Natural killer cell (primary cell): ENCODE measurements around the gene KIF20A. TPM values are rescaled to one million over a fixed set of nuclear protein-coding genes. Genes with fewer than 3 reads are reported as not detected.
"Not testable (repeated sequence)": the region's sequence is repeated elsewhere in the genome, so short reads cannot be mapped to it uniquely, and the experiment has no call there.

Experiments used
- ATAC-seq, 3 donors: fragments of 150-1000 bp in 2 of 3; fragments of 200-7000 bp in 1 of 3; cut with Tn5 transposase; 1 replicate in 1 of 3; 2 replicates in 2 of 3; pipeline ENCODE4 v1.10.0; 2021; ENCODE audit warnings: mild to moderate bottlenecking in 2 of 3, moderate library complexity in 2 of 3
- DNase-seq, 2 donors: peaks; one replicate each; pipeline versions ENCODE4 v3.0.0 to v3.0.0-alpha.2; 2013 to 2021; ENCODE audit warnings: mixed read lengths in 1 of 2
- H3K27ac ChIP-seq: one replicate; pipeline ENCODE4 v1.5.1; 2013; ENCODE audit warnings: mild to moderate bottlenecking, low read length
- H3K27me3 ChIP-seq: one replicate; pipeline ENCODE4 v1.6.1; 2013; ENCODE audit warnings: low read length; ENCODE audit not compliant: control insufficient read depth, insufficient read depth
- H3K36me3 ChIP-seq: one replicate; pipeline ENCODE4 v1.6.1; 2013; ENCODE audit warnings: low read length; ENCODE audit not compliant: control insufficient read depth, insufficient read depth
- H3K4me1 ChIP-seq: one replicate; pipeline ENCODE4 v1.6.1; 2013; ENCODE audit warnings: low read length; ENCODE audit not compliant: control insufficient read depth, insufficient read depth
- H3K4me3 ChIP-seq: one replicate; pipeline ENCODE4 v1.5.1; 2013; ENCODE audit warnings: low read length
- H3K9me3 ChIP-seq: one replicate; pipeline ENCODE4 v1.6.1; 2013; ENCODE audit warnings: low read length; ENCODE audit not compliant: control insufficient read depth, insufficient read depth
- H3K27ac Mint-ChIP-seq, 2 donors: one replicate each; pipeline ENCODE4 v1.8.0; 2022; ENCODE audit warnings: mild to moderate bottlenecking in 2 of 2, mixed read lengths in 2 of 2, moderate library complexity in 1 of 2
- H3K27me3 Mint-ChIP-seq, 2 donors: one replicate each; pipeline ENCODE4 v1.8.0; 2022; ENCODE audit warnings: low read depth in 2 of 2, mixed read lengths in 2 of 2
- H3K36me3 Mint-ChIP-seq: one replicate; pipeline ENCODE4 v1.8.0; 2022; ENCODE audit warnings: mixed read lengths
- H3K4me1 Mint-ChIP-seq, 2 donors: one replicate each; pipeline ENCODE4 v1.8.0; 2022; ENCODE audit warnings: mixed read lengths in 2 of 2
- H3K4me3 Mint-ChIP-seq: one replicate; pipeline ENCODE4 v1.8.0; 2022; ENCODE audit warnings: mild to moderate bottlenecking, moderate library complexity, mixed read lengths
- H3K9me3 Mint-ChIP-seq, 2 donors: one replicate each; pipeline ENCODE4 v1.8.0; 2022; ENCODE audit warnings: mixed read lengths in 2 of 2
- WGBS: methylation state at CpG from one replicate; pipeline ENCODE4 v1.1.7; 2013; ENCODE audit warnings: missing lambda C conversion rate; ENCODE audit not compliant: insufficient coverage; 5-methylcytosine and 5-hydroxymethylcytosine counted together
- intact Hi-C: fragments of 100-400 bp; cut with micrococcal nuclease; formaldehyde crosslinking; loops from one replicate; pipeline ENCODE4 v1.14.2; 2022
- total RNA-seq, 4 donors: library from RNA; stranded (reverse); fragments of 120-200 nt in 1 of 4; gene quantifications; one replicate each; pipeline versions ENCODE4 v1.2.3 to v1.2.4, GENCODE V29; 2013 to 2022
- TF ChIP-seq, protein P1 (sequence below): fragments of 200-600 bp; IDR thresholded peaks from one replicate; pipeline ENCODE4 v1.8.0; 2022; ENCODE audit warnings: antibody characterized with exemption

Gene KIF20A
- total RNA-seq, 3 donors from 2014 or later (not counting 1 experiment from before 2014, with no cell fraction given): 0.15 to 1.5 (median 0.61) TPM

DNA sequence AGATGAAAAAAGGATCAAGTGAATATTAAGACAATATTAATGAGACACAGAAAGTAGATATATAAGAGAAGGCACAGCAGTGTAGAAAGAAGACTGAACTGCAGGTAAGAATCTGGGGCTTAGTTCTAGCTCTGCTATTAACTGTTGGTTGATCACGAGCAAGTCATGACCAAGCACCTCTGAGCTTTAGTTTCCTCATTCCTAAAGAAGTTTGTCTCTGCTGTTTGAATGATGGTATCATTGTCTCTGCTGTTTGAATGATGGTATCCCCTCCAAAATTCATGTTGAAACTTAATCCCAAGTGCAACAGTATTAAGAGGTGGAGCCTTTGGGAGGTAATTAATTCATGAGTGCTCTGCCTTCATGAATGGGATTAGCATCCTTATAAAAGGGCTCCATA, 37.2 kb upstream of the KIF20A start:
- peaks cover 6% of the 10 kb centered on the region for H3K27me3 ChIP-seq
- H3K27ac ChIP-seq: no peak overlapping the region
- H3K9me3 Mint-ChIP-seq: no peaks in the 10 kb centered on the region
- H3K4me3 Mint-ChIP-seq: no peak overlapping the region
- H3K4me1 ChIP-seq: no peaks in the 10 kb centered on the region
- intact Hi-C loops: no loop called here
- no peaks in the 10 kb centered on the region for H3K4me1 Mint-ChIP-seq
- H3K36me3 ChIP-seq: no peaks in the 10 kb centered on the region
- TF ChIP-seq, protein P1, sequence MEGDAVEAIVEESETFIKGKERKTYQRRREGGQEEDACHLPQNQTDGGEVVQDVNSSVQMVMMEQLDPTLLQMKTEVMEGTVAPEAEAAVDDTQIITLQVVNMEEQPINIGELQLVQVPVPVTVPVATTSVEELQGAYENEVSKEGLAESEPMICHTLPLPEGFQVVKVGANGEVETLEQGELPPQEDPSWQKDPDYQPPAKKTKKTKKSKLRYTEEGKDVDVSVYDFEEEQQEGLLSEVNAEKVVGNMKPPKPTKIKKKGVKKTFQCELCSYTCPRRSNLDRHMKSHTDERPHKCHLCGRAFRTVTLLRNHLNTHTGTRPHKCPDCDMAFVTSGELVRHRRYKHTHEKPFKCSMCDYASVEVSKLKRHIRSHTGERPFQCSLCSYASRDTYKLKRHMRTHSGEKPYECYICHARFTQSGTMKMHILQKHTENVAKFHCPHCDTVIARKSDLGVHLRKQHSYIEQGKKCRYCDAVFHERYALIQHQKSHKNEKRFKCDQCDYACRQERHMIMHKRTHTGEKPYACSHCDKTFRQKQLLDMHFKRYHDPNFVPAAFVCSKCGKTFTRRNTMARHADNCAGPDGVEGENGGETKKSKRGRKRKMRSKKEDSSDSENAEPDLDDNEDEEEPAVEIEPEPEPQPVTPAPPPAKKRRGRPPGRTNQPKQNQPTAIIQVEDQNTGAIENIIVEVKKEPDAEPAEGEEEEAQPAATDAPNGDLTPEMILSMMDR: no peak
- H3K36me3 Mint-ChIP-seq: no peaks in the 10 kb centered on the region
- no peaks in the 10 kb centered on the region for H3K9me3 ChIP-seq
- WGBS: 69% methylated on average over 1 of the region's 1 CpG
- ATAC-seq (no peak), DNase-seq (no peak)
- no peak overlapping the region for H3K4me3 ChIP-seq
- peaks cover 16 to 26% of the 10 kb centered on the region in 2 donors for H3K27me3 Mint-ChIP-seq
- H3K27ac Mint-ChIP-seq: no peak overlapping the region

DNA sequence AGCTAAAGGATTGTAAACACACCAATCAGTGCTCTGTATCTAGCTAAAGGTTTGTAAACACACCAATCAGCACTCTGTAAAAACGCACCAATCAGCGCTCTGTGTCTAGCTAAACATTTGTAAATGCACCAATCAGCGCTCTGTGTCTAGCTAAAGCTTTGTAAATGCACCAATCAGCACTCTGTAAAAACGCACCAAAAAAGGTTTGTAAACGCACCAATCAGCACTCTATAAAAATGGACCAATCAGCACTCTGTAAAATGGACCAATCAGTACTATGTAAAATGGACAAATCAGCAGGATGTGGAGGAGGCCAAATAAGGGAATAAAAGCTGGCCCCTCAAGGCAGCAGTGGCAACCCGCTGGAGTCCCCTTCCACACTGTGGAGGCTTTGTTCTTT, 35.3 kb upstream of the KIF20A start:
- H3K27ac Mint-ChIP-seq, H3K4me1 Mint-ChIP-seq, H3K4me3 Mint-ChIP-seq, DNase-seq, H3K27ac ChIP-seq, H3K27me3 ChIP-seq, H3K36me3 ChIP-seq, H3K36me3 Mint-ChIP-seq, H3K4me3 ChIP-seq, intact Hi-C loops, H3K9me3 Mint-ChIP-seq, H3K9me3 ChIP-seq, H3K4me1 ChIP-seq, ATAC-seq: not testable (repeated sequence)
- H3K27me3 Mint-ChIP-seq: peaks cover 9 to 17% of the 10 kb centered on the region in 2 donors
- WGBS: 96% methylated on average over 6 of the region's 6 CpGs

DNA sequence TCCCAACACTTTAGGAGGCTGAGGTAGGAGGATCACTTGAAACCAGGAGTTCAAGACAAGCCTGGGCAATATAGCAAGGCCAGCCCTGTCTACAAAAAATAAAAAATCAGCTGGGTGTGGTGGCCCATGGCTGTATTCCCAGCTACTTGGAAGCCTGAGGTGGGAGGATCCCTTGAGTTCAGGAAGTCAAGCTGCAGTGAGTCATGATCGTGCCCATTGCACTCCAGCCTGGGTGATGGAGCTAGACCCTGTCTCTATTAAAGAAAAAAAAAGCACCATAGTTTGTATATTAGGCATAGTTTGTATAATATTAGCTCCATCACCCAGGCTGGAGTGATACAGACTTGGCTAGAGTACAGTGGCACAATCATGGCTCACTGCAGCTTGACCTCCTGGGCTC, 30.1 kb upstream of the KIF20A start:
- ATAC-seq: no peak
- DNase-seq: no peak
- no peaks in the 10 kb centered on the region for H3K9me3 Mint-ChIP-seq
- intact Hi-C loops: no loop called here
- TF ChIP-seq, protein P1: no peak
- no peaks in the 10 kb centered on the region for H3K36me3 Mint-ChIP-seq
- H3K4me3 Mint-ChIP-seq: no peak overlapping the region
- Histone ChIP-seq H3K27ac (no peak overlapping the region), H3K27me3 (no peaks in the 10 kb centered on the region), H3K9me3 (no peaks in the 10 kb centered on the region), H3K4me1 (no peaks in the 10 kb centered on the region), H3K4me3 (no peak overlapping the region), H3K36me3 (no peaks in the 10 kb centered on the region)
- no peaks in the 10 kb centered on the region for H3K4me1 Mint-ChIP-seq
- no peak overlapping the region for H3K27ac Mint-ChIP-seq
- H3K27me3 Mint-ChIP-seq: no peaks in the 10 kb centered on the region
- 100% methylated on average over 1 of the region's 1 CpG for WGBS

DNA sequence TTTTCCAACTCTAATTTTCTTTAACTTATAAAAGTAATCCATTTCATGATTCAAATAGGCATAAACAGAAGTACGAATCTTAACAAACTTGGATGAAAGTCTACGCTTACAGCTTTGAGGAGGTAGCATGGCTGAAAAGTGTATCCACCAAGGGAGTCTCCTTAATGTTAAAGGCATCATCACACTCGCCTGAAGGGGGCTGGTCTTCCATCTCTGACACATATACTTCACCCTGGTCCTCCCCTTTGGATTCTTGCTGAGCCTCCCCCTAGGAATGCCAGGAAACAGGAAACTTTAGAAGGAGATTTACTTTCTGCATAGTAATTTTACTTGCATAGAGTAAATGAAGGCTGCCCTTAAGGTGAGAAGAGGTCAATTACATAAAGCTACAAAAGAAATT, 29.4 kb upstream of the KIF20A start:
- no peak overlapping the region for H3K27ac ChIP-seq
- no peaks in the 10 kb centered on the region for H3K36me3 Mint-ChIP-seq
- intact Hi-C loops: no loop called here
- no peak overlapping the region for H3K27ac Mint-ChIP-seq
- H3K9me3 Mint-ChIP-seq: no peaks in the 10 kb centered on the region
- no peaks in the 10 kb centered on the region for H3K9me3 ChIP-seq
- no peak overlapping the region for H3K4me3 Mint-ChIP-seq
- WGBS: 33% methylated on average over 2 of the region's 3 CpGs
- no peaks in the 10 kb centered on the region for H3K27me3 ChIP-seq
- no peaks in the 10 kb centered on the region for H3K36me3 ChIP-seq
- no peak overlapping the region for H3K4me3 ChIP-seq
- H3K4me1 ChIP-seq: no peaks in the 10 kb centered on the region
- H3K4me1 Mint-ChIP-seq: no peaks in the 10 kb centered on the region
- H3K27me3 Mint-ChIP-seq: no peaks in the 10 kb centered on the region
- TF ChIP-seq, protein P1: no peak
- DNase-seq (no peak), ATAC-seq (no peak)

DNA sequence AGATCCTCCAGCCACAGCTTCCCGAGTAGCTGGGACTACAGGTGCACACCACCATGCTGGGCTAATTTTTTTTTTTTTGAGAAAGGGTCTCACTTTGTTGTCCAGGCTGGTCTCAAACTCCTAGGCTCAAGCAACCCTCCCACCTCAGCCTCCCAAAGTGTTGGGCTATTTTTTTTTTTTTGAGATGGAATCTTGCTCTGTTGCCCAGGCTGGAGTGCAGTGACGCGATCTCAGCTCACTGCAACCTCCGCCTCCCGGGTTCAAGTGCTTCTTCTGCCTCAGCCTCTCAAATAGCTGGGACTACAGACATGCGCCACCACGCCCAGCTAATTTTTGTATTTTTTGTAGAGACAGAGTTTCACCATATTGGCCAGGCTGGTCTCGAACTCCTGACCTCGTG, 22.9 kb upstream of the KIF20A start:
- H3K27me3 Mint-ChIP-seq, H3K4me1 ChIP-seq, H3K4me3 Mint-ChIP-seq, H3K4me1 Mint-ChIP-seq, H3K27me3 ChIP-seq, DNase-seq, H3K4me3 ChIP-seq, H3K27ac ChIP-seq, H3K9me3 ChIP-seq, ATAC-seq, H3K9me3 Mint-ChIP-seq, H3K27ac Mint-ChIP-seq, intact Hi-C loops: not testable (repeated sequence)
- H3K36me3 ChIP-seq: peaks cover 36% of the 10 kb centered on the region
- 100% methylated on average over 9 of the region's 9 CpGs for WGBS
- peaks cover 29% of the 10 kb centered on the region for H3K36me3 Mint-ChIP-seq
